ENCODE data around the gene KRT36. TPM values are rescaled to one million over a fixed set of nuclear protein-coding genes. Genes with fewer than 3 reads are reported as not detected.

Gene KRT36
- total RNA-seq, 1 donor from 2014 or later: not detected

DNA sequence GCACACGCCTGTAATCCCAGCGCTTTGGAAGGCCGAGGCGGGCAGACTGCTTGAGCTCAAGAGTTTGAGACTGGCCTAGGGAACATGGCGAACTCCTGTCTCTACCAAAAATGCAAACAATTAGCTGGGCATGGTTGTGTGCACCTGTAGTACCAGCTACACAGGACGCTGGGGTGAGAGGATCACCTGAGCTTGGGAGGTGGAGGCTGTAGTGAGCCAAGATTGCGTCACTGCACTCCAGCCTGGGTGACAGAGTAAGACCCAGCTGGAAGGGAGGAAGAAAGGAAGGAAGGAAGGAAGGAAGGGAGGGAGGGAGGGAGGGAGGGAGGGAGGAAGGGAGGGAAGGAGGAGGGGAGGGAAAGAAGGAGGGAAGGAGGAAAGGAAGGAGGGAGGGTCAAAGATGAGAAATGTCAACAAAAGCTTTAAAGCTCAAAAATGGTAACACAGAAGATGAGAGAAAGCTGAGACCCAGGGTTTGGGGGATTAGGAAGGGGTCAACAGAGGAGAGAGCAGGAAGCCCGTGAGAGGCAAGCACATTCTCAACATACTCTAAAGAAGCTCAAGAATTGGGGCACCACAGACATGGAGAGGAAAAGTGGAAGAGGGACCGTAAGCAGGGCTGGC is 43.3 kb upstream of the KRT36 start:
- Mint-ChIP-seq H3K36me3 (no peaks in the 10 kb centered on the region), H3K4me1 (peaks cover 13% of the 10 kb centered on the region), H3K4me3 (no peak overlapping the region), H3K9me3 (no peaks in the 10 kb centered on the region), H3K27ac (no peak overlapping the region), H3K27me3 (ENCODE audit: insufficient read depth, low read depth) (peaks cover 31% of the 10 kb centered on the region)
- no peaks in the 10 kb centered on the region for H3K36me3 ChIP-seq
- peaks cover under 1% of the 10 kb centered on the region for H3K79me2 ChIP-seq (ENCODE audit: low read depth)
- TF ChIP-seq, protein P1, sequence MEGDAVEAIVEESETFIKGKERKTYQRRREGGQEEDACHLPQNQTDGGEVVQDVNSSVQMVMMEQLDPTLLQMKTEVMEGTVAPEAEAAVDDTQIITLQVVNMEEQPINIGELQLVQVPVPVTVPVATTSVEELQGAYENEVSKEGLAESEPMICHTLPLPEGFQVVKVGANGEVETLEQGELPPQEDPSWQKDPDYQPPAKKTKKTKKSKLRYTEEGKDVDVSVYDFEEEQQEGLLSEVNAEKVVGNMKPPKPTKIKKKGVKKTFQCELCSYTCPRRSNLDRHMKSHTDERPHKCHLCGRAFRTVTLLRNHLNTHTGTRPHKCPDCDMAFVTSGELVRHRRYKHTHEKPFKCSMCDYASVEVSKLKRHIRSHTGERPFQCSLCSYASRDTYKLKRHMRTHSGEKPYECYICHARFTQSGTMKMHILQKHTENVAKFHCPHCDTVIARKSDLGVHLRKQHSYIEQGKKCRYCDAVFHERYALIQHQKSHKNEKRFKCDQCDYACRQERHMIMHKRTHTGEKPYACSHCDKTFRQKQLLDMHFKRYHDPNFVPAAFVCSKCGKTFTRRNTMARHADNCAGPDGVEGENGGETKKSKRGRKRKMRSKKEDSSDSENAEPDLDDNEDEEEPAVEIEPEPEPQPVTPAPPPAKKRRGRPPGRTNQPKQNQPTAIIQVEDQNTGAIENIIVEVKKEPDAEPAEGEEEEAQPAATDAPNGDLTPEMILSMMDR (IDR thresholded peaks at IDR 0.05): no peak
- H3F3A ChIP-seq (ENCODE audit: low read depth): peaks cover 17% of the 10 kb centered on the region
- H2AFZ ChIP-seq (replicated peaks): no peak overlapping the region
- H3K27me3 ChIP-seq: no peaks in the 10 kb centered on the region
- H3K4me1 ChIP-seq: peaks cover 11% of the 10 kb centered on the region
- no peak overlapping the region for H3K4me3 ChIP-seq
- no peak overlapping the region for H3K27ac ChIP-seq
- H3K9me3 ChIP-seq (ENCODE audit: low read depth): no peaks in the 10 kb centered on the region
- DNase-seq (ENCODE audit: low spot score): no peak
- no peaks in the 10 kb centered on the region for H4K20me1 ChIP-seq (ENCODE audit: low read depth)
- no peak overlapping the region for H3K9ac ChIP-seq
- no peak overlapping the region for H3K4me2 ChIP-seq

DNA sequence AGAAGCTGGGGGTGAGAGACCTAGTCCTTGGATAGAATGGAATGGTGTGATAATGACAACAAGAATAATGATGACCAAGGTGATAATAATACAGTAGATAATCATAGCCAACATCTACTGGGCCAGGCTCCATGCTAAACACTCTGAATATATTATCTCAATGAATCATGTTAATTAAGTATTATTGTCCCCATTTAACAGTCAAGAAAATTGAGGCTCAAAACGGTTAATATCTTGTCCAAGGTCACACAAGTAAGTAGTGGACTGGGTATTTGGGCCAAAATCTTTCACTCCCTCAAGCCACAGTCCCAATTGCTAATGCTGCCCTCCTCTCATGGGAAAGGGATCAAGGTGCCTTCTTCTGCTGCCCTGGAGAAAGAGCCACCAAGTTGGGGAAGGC is 42.3 kb upstream of the KRT36 start:
- TF ChIP-seq, protein P1 (IDR thresholded peaks at IDR 0.05): no peak
- TF ChIP-seq EZH2phosphoT487 (IDR thresholded peaks at IDR 0.05) (no peak), EZH2 (IDR thresholded peaks at IDR 0.05) (no peak)
- no peaks in the 10 kb centered on the region for H3K36me3 Mint-ChIP-seq
- no peak overlapping the region for H3K4me3 ChIP-seq
- H3K4me1 Mint-ChIP-seq: peaks cover 13% of the 10 kb centered on the region
- peaks cover 11% of the 10 kb centered on the region for H3K4me1 ChIP-seq
- no peaks in the 10 kb centered on the region for H3K27me3 ChIP-seq
- peaks cover 11% of the 10 kb centered on the region for H3K79me2 ChIP-seq (ENCODE audit: low read depth)
- no peak overlapping the region for H3K4me3 Mint-ChIP-seq
- no peaks in the 10 kb centered on the region for H3K9me3 Mint-ChIP-seq
- H3F3A ChIP-seq (ENCODE audit: low read depth): peaks cover 17% of the 10 kb centered on the region
- no peak overlapping the region for H3K27ac ChIP-seq
- H3K9me3 ChIP-seq (ENCODE audit: low read depth): no peaks in the 10 kb centered on the region
- H2AFZ ChIP-seq (replicated peaks): no peak overlapping the region
- H3K27me3 Mint-ChIP-seq (ENCODE audit: insufficient read depth, low read depth): peaks cover 37% of the 10 kb centered on the region
- H3K27ac Mint-ChIP-seq: peak overlapping the region; percentile 57
- no peak for DNase-seq (ENCODE audit: low spot score)
- peaks cover 7% of the 10 kb centered on the region for H4K20me1 ChIP-seq (ENCODE audit: low read depth)
- H3K9ac ChIP-seq: no peak overlapping the region
- no peaks in the 10 kb centered on the region for H3K36me3 ChIP-seq
- H3K4me2 ChIP-seq: no peak overlapping the region

GRCh38 chr17:41530062-41531048 is 40.6 kb upstream of the KRT36 start:
- H3K4me3 Mint-ChIP-seq: no peak overlapping the region
- H3K79me2 ChIP-seq (ENCODE audit: low read depth): peaks cover 28% of the 10 kb centered on the region
- no peaks in the 10 kb centered on the region for H3K9me3 ChIP-seq (ENCODE audit: low read depth)
- no peak overlapping the region for H3K9ac ChIP-seq
- peaks cover 15% of the 10 kb centered on the region for H3K4me1 ChIP-seq
- no peaks in the 10 kb centered on the region for H3K27me3 ChIP-seq
- H3K36me3 ChIP-seq: no peaks in the 10 kb centered on the region
- H2AFZ ChIP-seq (replicated peaks): no peak overlapping the region
- no peak for DNase-seq (ENCODE audit: low spot score)
- H4K20me1 ChIP-seq (ENCODE audit: low read depth): peaks cover 23% of the 10 kb centered on the region
- H3K27ac Mint-ChIP-seq: no peak overlapping the region
- no peaks in the 10 kb centered on the region for H3K36me3 Mint-ChIP-seq
- H3K27me3 Mint-ChIP-seq (ENCODE audit: insufficient read depth, low read depth): peaks cover 50% of the 10 kb centered on the region
- no peak for TF ChIP-seq EZH2 (IDR thresholded peaks at IDR 0.05)
- no peak overlapping the region for H3K4me2 ChIP-seq
- peaks cover 13% of the 10 kb centered on the region for H3K4me1 Mint-ChIP-seq
- H3K4me3 ChIP-seq: no peak overlapping the region
- peaks cover 17% of the 10 kb centered on the region for H3F3A ChIP-seq (ENCODE audit: low read depth)
- H3K27ac ChIP-seq: no peak overlapping the region
- peaks cover 2% of the 10 kb centered on the region for H3K9me3 Mint-ChIP-seq

All from neural progenitor cell (in vitro differentiated cells).